HepG2 (cell line): ENCODE measurements around the gene CD81.

Source experiments
- CREM ChIP-seq, 2 experiments: sonication (generic) in 1 of 2; formaldehyde crosslinking in 1 of 2; IDR thresholded peaks; 2 replicates each; pipeline versions ENCODE4 v1.4.0 to v1.6.1; 2016 to 2020; ENCODE audit warnings: antibody characterized with exemption in 1 of 2, mild to moderate bottlenecking in 1 of 2, missing genetic modification reagents in 1 of 2
- CTCF ChIP-seq: sonication (generic); formaldehyde crosslinking; IDR thresholded peaks from 2 replicates; pipeline ENCODE4 v1.5.0; 2020; ENCODE audit warnings: mild to moderate bottlenecking, missing genetic modification reagents, moderate library complexity
- E2F1 ChIP-seq: sonication (generic); formaldehyde crosslinking; IDR thresholded peaks from 2 replicates; pipeline ENCODE4 v1.5.0; 2020; ENCODE audit warnings: missing genetic modification reagents
- ETS1 ChIP-seq: sonication (generic); formaldehyde crosslinking; IDR thresholded peaks from 2 replicates; pipeline ENCODE4 v1.4.0; 2020; ENCODE audit warnings: missing genetic modification reagents
- GLI4 ChIP-seq: sonication (generic); formaldehyde crosslinking; IDR thresholded peaks from 2 replicates; pipeline ENCODE4 v1.5.1; 2020; ENCODE audit warnings: missing genetic modification reagents, mild to moderate bottlenecking, moderate library complexity, borderline replicate concordance
- MAFK ChIP-seq, 2 experiments: IDR thresholded peaks in 1 of 2; conservative IDR thresholded peaks in 1 of 2; 2 replicates each; pipeline ENCODE4 v1.6.1; 2011; ENCODE audit warnings: improper control_type of control experiment in 2 of 2, low read length in 2 of 2
- MED13 ChIP-seq: sonication (generic); formaldehyde crosslinking; IDR thresholded peaks from 2 replicates; pipeline ENCODE4 v1.5.0; 2020; ENCODE audit warnings: missing genetic modification reagents
- POLR2AphosphoS5 ChIP-seq: IDR thresholded peaks from 2 replicates; pipeline ENCODE4 v1.6.1; 2012; ENCODE audit warnings: low read depth, low read length
- RFX5 ChIP-seq: IDR thresholded peaks from 2 replicates; pipeline ENCODE4 v1.6.1; 2011; ENCODE audit warnings: low read depth, low read length, improper control_type of control experiment
- SP1 ChIP-seq, 2 experiments: fragments of 450-650 bp in 1 of 2; sonication (generic) in 1 of 2; formaldehyde crosslinking in 1 of 2; IDR thresholded peaks; 2 replicates each; pipeline versions ENCODE4 v1.4.0 to v1.6.1; 2016 to 2020; ENCODE audit warnings: missing genetic modification reagents in 1 of 2
- SP5 ChIP-seq: IDR thresholded peaks from 2 replicates; pipeline ENCODE4 v1.6.1; 2016; ENCODE audit warnings: low read depth, borderline replicate concordance
- ZFYVE20 ChIP-seq: sonication (generic); formaldehyde crosslinking; IDR thresholded peaks from 2 replicates; pipeline ENCODE4 v1.8.0; 2023; ENCODE audit warnings: low read depth, mild to moderate bottlenecking, moderate library complexity, missing genetic modification reagents, borderline replicate concordance
- ZNF101 ChIP-seq: sonication (generic); formaldehyde crosslinking; IDR thresholded peaks from 2 replicates; pipeline ENCODE4 v1.4.0; 2020; ENCODE audit warnings: mild to moderate bottlenecking, low read depth, missing genetic modification reagents, borderline replicate concordance
- ZNF18 ChIP-seq: sonication (generic); formaldehyde crosslinking; IDR thresholded peaks from 2 replicates; pipeline ENCODE4 v1.8.0; 2022; ENCODE audit warnings: mild to moderate bottlenecking, missing genetic modification reagents; ENCODE audit not compliant: insufficient replicate concordance

GRCh38 chr11:2443881-2444820 lies 67.0 kb downstream of the CD81 start, which contains the start of gene TRPM5:
- TF ChIP-seq ZNF101 (CRISPR knock-in tag) (no peak), SP5 (no peak), GLI4 (no peak), POLR2AphosphoS5 (no peak), MAFK (conservative IDR thresholded peaks at IDR 0.05 in 1 of 2, IDR thresholded peaks at IDR 0.05 in 1 of 2; ENCODE audit: low read length in 2 of 2) (no peak), MED13 (CRISPR knock-in tag) (no peak), RFX5 (no peak), CREM (IDR thresholded peaks at IDR 0.05) (no peak), CREM (CRISPR knock-in tag; IDR thresholded peaks at IDR 0.05) (no peak), CTCF (CRISPR knock-in tag) (no peak), E2F1 (no peak), ZNF18 (CRISPR knock-in tag) (no peak), ZFYVE20 (CRISPR knock-in tag) (no peak), SP1 (IDR thresholded peaks at IDR 0.05) (no peak), SP1 (CRISPR knock-in tag; IDR thresholded peaks at IDR 0.05) (no peak), ETS1 (no peak)
